Lung (tissue), 12 donors: ENCODE results near the gene ADORA1. TPM values are rescaled to one million over a fixed set of nuclear protein-coding genes. Genes with fewer than 3 reads are reported as not detected.

Experiments
- ATAC-seq: fragments of 200-7000 bp; cut with Tn5 transposase; one replicate; pipeline ENCODE4 v1.9.1; 2020; ENCODE audit warnings: moderate number of reproducible peaks; ENCODE audit not compliant: insufficient read depth, low FRiP score
- DNase-seq, 3 donors: peaks; one replicate each; pipeline ENCODE4 v3.0.0-alpha.2; 2013 to 2017
- H3K27ac ChIP-seq, 2 donors: one replicate each; pipeline ENCODE4 v1.5.1; 2013; ENCODE audit warnings: mild to moderate bottlenecking in 2 of 2, moderate library complexity in 2 of 2, control low read depth in 1 of 2, inconsistent platforms in 1 of 2, low read depth in 1 of 2, low read length in 1 of 2
- H3K27me3 ChIP-seq, 3 donors: one replicate each; pipeline ENCODE4 v1.5.1; 2013; ENCODE audit warnings: low read length in 2 of 3; ENCODE audit not compliant: control insufficient read depth in 3 of 3, insufficient read depth in 3 of 3
- H3K36me3 ChIP-seq, 4 donors: one replicate each; pipeline ENCODE4 v1.5.1; 2013; ENCODE audit warnings: low read length in 4 of 4, mild to moderate bottlenecking in 1 of 4, moderate library complexity in 1 of 4; ENCODE audit not compliant: control insufficient read depth in 4 of 4, insufficient read depth in 4 of 4
- H3K4me1 ChIP-seq, 5 donors: one replicate each; pipeline ENCODE4 v1.5.1; 2013; ENCODE audit warnings: low read length in 5 of 5, mild to moderate bottlenecking in 2 of 5, moderate library complexity in 1 of 5; ENCODE audit not compliant: control insufficient read depth in 5 of 5, insufficient read depth in 5 of 5
- H3K4me3 ChIP-seq: one replicate; pipeline ENCODE4 v1.5.1; 2013; ENCODE audit warnings: mild to moderate bottlenecking, control low read depth, moderate library complexity
- H3K9ac ChIP-seq, 2 donors: one replicate each; pipeline ENCODE4 v1.5.1; 2013; ENCODE audit warnings: low read length in 2 of 2, control low read depth in 1 of 2; ENCODE audit not compliant: insufficient read depth in 1 of 2
- H3K9me3 ChIP-seq, 4 donors: one replicate each; pipeline ENCODE4 v1.5.1; 2013; ENCODE audit warnings: low read length in 3 of 4, mild to moderate bottlenecking in 1 of 4, moderate library complexity in 1 of 4; ENCODE audit not compliant: control insufficient read depth in 4 of 4, insufficient read depth in 3 of 4
- CTCF ChIP-seq: IDR thresholded peaks from 2 replicates; pipeline ENCODE4 v1.5.1; 2012; ENCODE audit warnings: mild to moderate bottlenecking; ENCODE audit errors: control extremely low read depth, extremely low read depth
- WGBS, 2 donors: extraction: QIAGEN DNeasy Blood & Tissue Kit; methylation state at CpG; one replicate each; pipeline ENCODE4 v1.1.7; 2013; 5-methylcytosine and 5-hydroxymethylcytosine counted together
- polyA plus RNA-seq, 2 donors: library from polyadenylated mRNA; stranded (reverse); fragments of 200-250 nt; gene quantifications; one replicate each; pipeline ENCODE4 v1.2.1, GENCODE V29; 2013
- total RNA-seq, 2 donors: library from RNA; depleted of rRNA in 1 of 2; stranded (reverse); fragments of >200 nt in 1 of 2; gene quantifications; one replicate each; pipeline ENCODE4 v1.2.1, GENCODE V29; 2014 to 2021
- donor health status: control.
- donor health status: control.
- donor health status: Bipolar disorder and iron deficiency.
- donor health status: healthy.
- donor health status: DM: yes; HTN: yes; CAD: no.

The ADORA1 gene
- total and polyA plus RNA-seq, 4 donors: 0.57 to 2.3 (median 0.79) TPM

DNA sequence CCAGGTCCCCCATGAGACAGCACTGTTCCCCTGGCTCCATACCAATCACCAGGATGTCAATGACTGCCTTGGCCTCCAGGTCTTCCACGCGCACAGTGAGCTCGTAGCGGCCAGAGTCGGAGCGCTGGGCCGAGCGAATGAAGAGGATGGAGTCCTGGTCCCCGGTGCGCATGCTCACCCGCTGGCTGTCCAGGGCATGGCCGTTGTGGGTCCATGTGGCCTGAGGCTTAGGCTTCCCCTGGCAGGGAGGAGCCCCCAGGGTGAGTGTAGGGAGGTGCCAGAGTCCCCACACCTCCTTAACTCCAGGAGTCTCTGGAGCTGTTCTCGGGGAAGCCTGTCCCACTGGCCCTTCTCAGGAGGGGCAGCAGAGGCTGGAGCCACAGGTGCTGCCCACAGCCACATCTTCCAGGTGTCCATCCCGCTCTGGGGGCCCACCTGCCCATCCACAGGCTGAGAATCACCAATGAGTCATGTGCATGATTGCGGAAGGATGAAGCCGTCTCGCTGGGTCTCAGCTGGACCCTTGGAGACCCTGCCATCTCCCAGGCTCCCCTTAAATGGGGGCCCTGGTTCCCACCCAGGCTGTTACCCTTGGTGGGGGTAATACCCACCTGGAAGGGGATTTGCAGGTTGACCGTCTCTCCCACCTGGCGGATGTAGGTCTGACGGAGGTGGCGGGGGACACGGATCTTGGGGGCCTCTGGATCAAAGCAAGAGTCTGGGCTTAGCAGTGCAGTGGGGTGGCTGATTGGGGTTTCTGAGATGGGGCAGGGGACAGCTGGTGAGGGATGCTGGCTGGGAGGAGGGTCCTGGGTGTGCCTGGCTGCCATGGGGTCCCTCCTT, 44.0 kb downstream of the ADORA1 start:
- H3K4me3 ChIP-seq: no peak overlapping the region
- no peak for DNase-seq

GRCh38 chr1:203172184-203173010, 44.9 kb downstream of the ADORA1 start:
- TF ChIP-seq CTCF: peak; percentile 61
- WGBS, 2 donors: 57 to 58% methylated on average over 8 of the region's 8 CpGs
- Histone ChIP-seq H3K36me3 (no peaks in the 10 kb centered on the region), H3K4me3 (no peak overlapping the region), H3K9ac (no peak overlapping the region), H3K27ac (no peak overlapping the region), H3K4me1 (peaks cover 0 to 6% (median 1%) of the 10 kb centered on the region in 5 donors), H3K9me3 (no peaks in the 10 kb centered on the region), H3K27me3 (no peaks in the 10 kb centered on the region)
- ATAC-seq (no peak), DNase-seq (peak in 2 of 3 donors; percentile 37 to 59)

More for the DNA sequence above, 44.0 kb downstream of the ADORA1 start:
- Histone ChIP-seq H3K27me3 (no peaks in the 10 kb centered on the region), H3K4me1 (no peaks in the 10 kb centered on the region), H3K9me3 (no peaks in the 10 kb centered on the region), H3K36me3 (no peaks in the 10 kb centered on the region), H3K27ac (no peak overlapping the region), H3K9ac (no peak overlapping the region)
- no peak for ATAC-seq
- 94 to 96% methylated on average over 22 of the region's 22 CpGs for WGBS, 2 donors
- no peak for TF ChIP-seq CTCF

DNA sequence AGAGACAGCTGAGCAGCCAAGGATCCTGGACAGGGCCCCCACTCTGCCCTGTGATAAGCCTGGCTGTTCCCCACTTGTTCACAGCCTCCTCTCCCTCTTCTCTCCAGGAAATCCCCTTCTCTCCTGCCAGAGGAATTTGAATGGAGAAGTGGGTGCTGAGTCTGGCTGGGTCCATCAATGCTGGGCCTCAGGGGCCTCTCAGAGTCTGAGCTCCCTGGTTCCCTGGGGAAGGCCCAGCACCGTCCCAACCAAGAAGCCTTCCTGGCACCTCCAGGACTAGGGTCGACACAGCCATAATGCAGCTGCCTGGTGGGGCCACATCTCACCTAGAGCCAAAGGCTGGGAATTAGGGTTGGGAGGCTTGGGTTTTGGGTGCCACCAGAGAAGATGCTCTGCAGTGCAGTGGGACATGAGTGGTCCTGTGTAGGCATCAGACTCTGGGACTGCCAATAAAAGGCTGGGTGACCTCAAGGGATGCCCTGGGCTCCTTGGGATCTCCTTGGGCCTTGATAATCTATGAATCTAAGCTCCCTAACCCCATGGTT, 45.6 kb downstream of the ADORA1 start:
- Histone ChIP-seq H3K27ac (no peak overlapping the region), H3K4me3 (no peak overlapping the region), H3K27me3 (no peaks in the 10 kb centered on the region), H3K9me3 (no peaks in the 10 kb centered on the region), H3K4me1 (peaks cover 0 to 9% (median 2%) of the 10 kb centered on the region in 5 donors), H3K36me3 (no peaks in the 10 kb centered on the region), H3K9ac (no peak overlapping the region)
- WGBS, 2 donors: 74 to 95% methylated on average over 2 of the region's 2 CpGs
- DNase-seq (no peak), ATAC-seq (no peak)
- TF ChIP-seq CTCF: no peak
